Left lung (tissue), 10 donors: Measurements from ENCODE around the gene PTPN21. TPM values are rescaled to one million over a fixed set of nuclear protein-coding genes. Genes with fewer than 3 reads are reported as not detected.

Source experiments
- ATAC-seq: fragments of 200-7000 bp; cut with Tn5 transposase; one replicate; pipeline ENCODE4 v1.9.1; 2020; ENCODE audit warnings: moderate library complexity
- DNase-seq, 4 donors: peaks; one replicate each; pipeline ENCODE4 v3.0.0-alpha.2; 2013 to 2020
- H3K27ac ChIP-seq, 2 donors: fragments of 200-600 bp; sonication (generic) in 1 of 2; one replicate each; pipeline versions ENCODE4 v1.5.0 to v1.8.0; 2020 to 2021
- H3K27me3 ChIP-seq, 2 donors: fragments of 200-600 bp; sonication (generic) in 1 of 2; one replicate each; pipeline versions ENCODE4 v1.5.0 to v1.8.0; 2020 to 2021
- H3K36me3 ChIP-seq, 2 donors: fragments of 200-600 bp; sonication (generic) in 1 of 2; one replicate each; pipeline versions ENCODE4 v1.5.0 to v1.8.0; 2020 to 2021
- H3K4me1 ChIP-seq, 2 donors: fragments of 200-600 bp; one replicate each; pipeline ENCODE4 v1.8.0; 2021
- H3K4me3 ChIP-seq, 2 donors: fragments of 200-600 bp; sonication (generic) in 1 of 2; one replicate each; pipeline versions ENCODE4 v1.5.0 to v1.8.0; 2020 to 2021; ENCODE audit warnings: mild to moderate bottlenecking in 1 of 2
- H3K9me3 ChIP-seq, 2 donors: fragments of 200-600 bp; sonication (generic) in 1 of 2; one replicate each; pipeline versions ENCODE4 v1.5.0 to v1.8.0; 2020 to 2021
- CTCF ChIP-seq, 2 donors: fragments of 200-600 bp; sonication (generic) in 1 of 2; IDR thresholded peaks; one replicate each; pipeline versions ENCODE4 v1.5.0 to v1.8.0; 2021; ENCODE audit warnings: antibody characterized with exemption in 2 of 2
- intact Hi-C, 2 donors: fragments of 100-400 bp; cut with DNase I; formaldehyde crosslinking; loops; one replicate each; pipeline versions ENCODE4 v1.11.2 to v1.14.2; 2022
- polyA plus RNA-seq, 6 donors: library from polyadenylated mRNA; unstranded; fragments of 120-200 nt; gene quantifications; one replicate each; pipeline ENCODE4 v1.2.1, GENCODE V29; 2013; ENCODE audit not compliant: insufficient read length in 6 of 6
- total RNA-seq, 2 donors: library from RNA; stranded (reverse); fragmentation: NEBNext Ultra II Directional; extraction: Animal tissue kit (Norgen Biotek cat#: 25700); gene quantifications; one replicate each; pipeline ENCODE4 v1.2.1, GENCODE V29; 2021
- donor health status: DM: no; HTN: yes; CAD: no.
- donor health status: DM: no; HTN: no; CAD: no.

The PTPN21 gene
- total and polyA plus RNA-seq, 8 donors = 26.8 to 35.9 (median 29.8) TPM

- Histone ChIP-seq H3K27me3 (no peaks in the 10 kb centered on the region), H3K4me3 (no peak overlapping the region), H3K36me3 (peaks cover 0 to 32% of the 10 kb centered on the region in 2 donors), H3K4me1 (peaks cover 0 to 2% of the 10 kb centered on the region in 2 donors), H3K9me3 (peaks cover 0 to 2% of the 10 kb centered on the region in 2 donors), H3K27ac (peak overlapping the region in 1 of 2 donors; percentile 42)
- ATAC-seq = peak; percentile 93
- DNase-seq = peak in 1 of 4 donors; percentile 58
- intact Hi-C loops = no loop called here
- no peak for TF ChIP-seq CTCF (IDR thresholded peaks at IDR 0.05)
These were observed 73.0 kb downstream of the PTPN21 start for GRCh38 chr14:88481794-88482193.

- Histone ChIP-seq H3K36me3 (peaks cover 0 to 38% of the 10 kb centered on the region in 2 donors), H3K4me3 (no peak overlapping the region), H3K4me1 (peaks cover 0 to 2% of the 10 kb centered on the region in 2 donors), H3K27ac (no peak overlapping the region), H3K9me3 (peaks cover 0 to 2% of the 10 kb centered on the region in 2 donors), H3K27me3 (no peaks in the 10 kb centered on the region)
- ATAC-seq (peak; percentile 63), DNase-seq (no peak)
- intact Hi-C loops = no loop called here
- TF ChIP-seq CTCF (IDR thresholded peaks at IDR 0.05) = no peak
These were observed 73.7 kb downstream of the PTPN21 start for GRCh38 chr14:88481059-88481458.

- DNase-seq (peak in 1 of 4 donors; percentile 79), ATAC-seq (no peak)
- Histone ChIP-seq H3K9me3 (peaks cover 0 to 2% of the 10 kb centered on the region in 2 donors), H3K4me1 (peaks cover 0 to 2% of the 10 kb centered on the region in 2 donors), H3K27ac (no peak overlapping the region), H3K4me3 (no peak overlapping the region), H3K27me3 (no peaks in the 10 kb centered on the region), H3K36me3 (peaks cover 0 to 34% of the 10 kb centered on the region in 2 donors)
- intact Hi-C loops = no loop called here
- TF ChIP-seq CTCF (IDR thresholded peaks at IDR 0.05) = no peak
These were observed 75.2 kb downstream of the PTPN21 start for GRCh38 chr14:88479574-88479987.

- H3K4me3 ChIP-seq = no peak overlapping the region
- no peaks in the 10 kb centered on the region for H3K27me3 ChIP-seq
- ATAC-seq = no peak
- H3K27ac ChIP-seq = no peak overlapping the region
- intact Hi-C loops = no loop called here
- H3K9me3 ChIP-seq = peaks cover 0 to 2% of the 10 kb centered on the region in 2 donors
- no peak for TF ChIP-seq CTCF (IDR thresholded peaks at IDR 0.05)
- peak in 1 of 4 donors; percentile 78 for DNase-seq
- peaks cover 0 to 32% of the 10 kb centered on the region in 2 donors for H3K36me3 ChIP-seq
- H3K4me1 ChIP-seq = peaks cover 0 to 2% of the 10 kb centered on the region in 2 donors
These were observed 75.9 kb downstream of the PTPN21 start for GRCh38 chr14:88478931-88479330.

GRCh38 chr14:88477513-88478250 is 77.1 kb downstream of the PTPN21 start:
- Histone ChIP-seq H3K27ac (no peak overlapping the region), H3K27me3 (no peaks in the 10 kb centered on the region), H3K36me3 (peaks cover 0 to 32% of the 10 kb centered on the region in 2 donors), H3K4me1 (peaks cover 0 to 2% of the 10 kb centered on the region in 2 donors), H3K4me3 (no peak overlapping the region), H3K9me3 (peaks cover 0 to 2% of the 10 kb centered on the region in 2 donors)
- TF ChIP-seq CTCF (IDR thresholded peaks at IDR 0.05) = no peak
- intact Hi-C loops = no loop called here
- DNase-seq (no peak), ATAC-seq (no peak)
